IMR-90 (cell line): ENCODE measurements around the gene ACYP1. TPM values are rescaled to one million over a fixed set of nuclear protein-coding genes. Genes with fewer than 3 reads are reported as not detected.

Source experiments
- ATAC-seq: fragments of 200-7000 bp; cut with Tn5 transposase; 2 replicates; pipeline ENCODE4 v1.9.1; 2020; ENCODE audit warnings: low read depth, mild to moderate bottlenecking, moderate library complexity
- BruUV-seq: library from RNA; stranded (reverse); fragments of 400-500 nt; replicated peaks from 2 replicates; lab custom pipeline; 2021; lab: Mats Ljungman, UMichigan
- CTCF ChIA-PET: fragments of 300-600 bp; formaldehyde crosslinking; extraction: SDS; loops from one replicate; lab custom pipeline; 2021; ENCODE audit warnings: antibody characterized with exemption; lab: Yijun Ruan, JAX
- POLR2A ChIA-PET: fragments of 300-600 bp; sonication (Branson Sonifier 250); formaldehyde crosslinking; loops from one replicate; lab custom pipeline; 2022; ENCODE audit warnings: antibody characterized with exemption; ENCODE audit not compliant: unreplicated experiment; lab: Charles Lee
- DNase-seq: peaks from one replicate; pipeline ENCODE4 v3.0.0; 2013
- H2AFZ ChIP-seq: replicated peaks from 2 replicates; pipeline ENCODE3; 2013; ENCODE audit warnings: low read length, mild to moderate bottlenecking; ENCODE audit not compliant: poor library complexity
- H2AK5ac ChIP-seq: 2 replicates; pipeline ENCODE4 v1.6.1; 2013; ENCODE audit warnings: low read depth, low read length, inconsistent platforms
- H2AK9ac ChIP-seq: replicated peaks from 2 replicates; pipeline ENCODE3; 2013; ENCODE audit warnings: mild to moderate bottlenecking, low read depth, low read length, moderate library complexity; ENCODE audit not compliant: poor library complexity
- H2BK120ac ChIP-seq: 2 replicates; pipeline ENCODE4 v1.6.1; 2013; ENCODE audit warnings: low read depth, low read length, inconsistent platforms
- H2BK15ac ChIP-seq: 3 replicates; pipeline ENCODE4 v1.6.1; 2013; ENCODE audit warnings: low read depth, low read length, inconsistent platforms
- H2BK20ac ChIP-seq: 2 replicates; pipeline ENCODE4 v1.6.1; 2013; ENCODE audit warnings: low read depth, mild to moderate bottlenecking, inconsistent platforms, low read length, moderate library complexity
- H2BK5ac ChIP-seq: 2 replicates; pipeline ENCODE4 v1.6.1; 2013; ENCODE audit warnings: mild to moderate bottlenecking, low read depth, low read length, inconsistent platforms; ENCODE audit not compliant: poor library complexity, severe bottlenecking
- H3K14ac ChIP-seq: replicated peaks from 2 replicates; pipeline ENCODE4 v1.6.1; 2013; ENCODE audit warnings: low read depth, low read length, inconsistent platforms
- H3K18ac ChIP-seq: 2 replicates; pipeline ENCODE4 v1.6.1; 2013; ENCODE audit warnings: low read depth, low read length, control low read depth
- H3K23ac ChIP-seq: 2 replicates; pipeline ENCODE4 v1.6.1; 2013; ENCODE audit warnings: low read depth, low read length, inconsistent platforms
- H3K27ac ChIP-seq: 2 replicates; pipeline ENCODE4 v1.5.1; 2013; ENCODE audit warnings: mild to moderate bottlenecking, control low read depth, low read length; ENCODE audit not compliant: insufficient read depth
- H3K27me3 ChIP-seq: 2 replicates; pipeline ENCODE4 v1.6.1; 2013; ENCODE audit warnings: low read length; ENCODE audit not compliant: control insufficient read depth, insufficient read depth
- H3K36me3 ChIP-seq: 2 replicates; pipeline ENCODE4 v1.6.1; 2013; ENCODE audit warnings: low read length, mixed read lengths; ENCODE audit not compliant: control insufficient read depth, insufficient read depth
- H3K4ac ChIP-seq: 2 replicates; pipeline ENCODE4 v1.6.1; 2013; ENCODE audit warnings: low read depth, low read length, inconsistent platforms
- H3K4me1 ChIP-seq: 2 replicates; pipeline ENCODE4 v1.6.1; 2013; ENCODE audit warnings: low read length, mixed read lengths; ENCODE audit not compliant: control insufficient read depth, insufficient read depth
- H3K4me2 ChIP-seq: 2 replicates; pipeline ENCODE4 v1.6.1; 2013; ENCODE audit warnings: low read depth, mild to moderate bottlenecking, control low read depth, low read length, moderate library complexity
- H3K4me3 ChIP-seq: 2 replicates; pipeline ENCODE4 v1.5.1; 2013; ENCODE audit warnings: low read depth, mild to moderate bottlenecking, control low read depth, low read length, moderate library complexity; ENCODE audit not compliant: insufficient read depth
- H3K56ac ChIP-seq: 2 replicates; pipeline ENCODE4 v1.6.1; 2013; ENCODE audit warnings: low read length, inconsistent platforms; ENCODE audit not compliant: insufficient read depth; ENCODE audit errors: extremely low read depth
- H3K79me1 ChIP-seq, 2 experiments: 2 replicates each; pipeline ENCODE4 v1.6.1; 2013; ENCODE audit warnings: low read length in 2 of 2, inconsistent platforms in 1 of 2, low read depth in 1 of 2
- H3K9ac ChIP-seq: 2 replicates; pipeline ENCODE4 v1.6.1; 2013; ENCODE audit warnings: low read depth, low read length, control low read depth
- H3K9me1 ChIP-seq: 2 replicates; pipeline ENCODE4 v1.6.1; 2013; ENCODE audit warnings: low read length, inconsistent platforms; ENCODE audit not compliant: insufficient read depth
- H3K9me3 ChIP-seq: 2 replicates; pipeline ENCODE4 v1.6.1; 2013; ENCODE audit warnings: low read length; ENCODE audit not compliant: control insufficient read depth, insufficient read depth
- H4K20me1 ChIP-seq: 2 replicates; pipeline ENCODE4 v1.6.1; 2013; ENCODE audit warnings: low read length, inconsistent platforms; ENCODE audit not compliant: insufficient read depth
- H4K5ac ChIP-seq: 2 replicates; pipeline ENCODE4 v1.6.1; 2013; ENCODE audit warnings: mild to moderate bottlenecking, low read depth, low read length, control low read depth
- H4K8ac ChIP-seq, 2 experiments: 2 replicates each; pipeline ENCODE4 v1.6.1; 2013; ENCODE audit warnings: low read depth in 2 of 2, low read length in 2 of 2, control low read depth in 1 of 2, inconsistent platforms in 1 of 2
- H4K91ac ChIP-seq: 2 replicates; pipeline ENCODE4 v1.6.1; 2013; ENCODE audit warnings: low read depth, low read length, inconsistent platforms; ENCODE audit not compliant: insufficient read depth
- MAZ ChIP-seq: IDR thresholded peaks from 2 replicates; pipeline ENCODE4 v1.6.1; 2012; ENCODE audit warnings: low read depth, mild to moderate bottlenecking, low read length, improper control_type of control experiment, moderate library complexity, borderline replicate concordance
- POLR2A ChIP-seq: IDR thresholded peaks from 2 replicates; pipeline ENCODE4 v1.6.1; 2012; ENCODE audit warnings: mild to moderate bottlenecking, low read depth, low read length
- WGBS, 2 experiments: methylation state at CpG; one replicate each; pipeline versions ENCODE4 v1.1.5 to v1.1.7; 2013; ENCODE audit warnings: missing lambda C conversion rate in 2 of 2; ENCODE audit not compliant: insufficient read length in 1 of 2; ENCODE audit errors: extremely low coverage in 2 of 2; 5-methylcytosine and 5-hydroxymethylcytosine counted together
- dilution Hi-C: fragments of 300-500 bp; cut with HindIII; formaldehyde crosslinking; loops from one replicate; pipeline ENCODE4 v1.14.3; 2018; ENCODE audit warnings: low sequenced_read_pairs; ENCODE audit not compliant: unreplicated experiment
- in situ Hi-C: fragments of 300-500 bp; cut with MboI; formaldehyde crosslinking; loops from 3 replicates; pipeline ENCODE4 v1.14.3; 2019; ENCODE audit warnings: low sequenced_read_pairs, inconsistent platforms, mixed read lengths
- intact Hi-C: fragments of 100-400 bp; cut with micrococcal nuclease; formaldehyde crosslinking; loops from 2 replicates; pipeline ENCODE4 v1.10.0; 2022
- polyA plus RNA-seq, 3 experiments: library from polyadenylated mRNA; depleted of rRNA; stranded (reverse); fragments of >200 nt; gene quantifications; 2 replicates each; pipeline ENCODE4 v1.2.3, GENCODE V29; 2012; ENCODE audit warnings: low replicate concordance in 1 of 3
- total RNA-seq: library from RNA; depleted of rRNA; stranded (reverse); fragments of >200 nt; gene quantifications from 2 replicates; pipeline ENCODE4 v1.2.3, GENCODE V29; 2012
- TF ChIP-seq, protein P1 (sequence below): conservative IDR thresholded peaks from 2 replicates; pipeline ENCODE4 v1.5.1; 2012; ENCODE audit warnings: mild to moderate bottlenecking, low read depth, low read length, improper control_type of control experiment

The ACYP1 gene
- total and polyA plus RNA-seq, 2 of the 4 experiments (the other 2 are of a cell fraction) = 4.1 to 24.0 TPM

GRCh38 chr14:75049136-75049535 is 14.7 kb downstream of the ACYP1 start:
- H3K27ac ChIP-seq = peak overlapping the region; percentile 45; the same call in 1 of the 2 replicates
- POLR2A ChIA-PET = no interaction called here
- H3K9ac ChIP-seq = no peak overlapping the region
- TF ChIP-seq POLR2A (no peak), MAZ (no peak)
- TF ChIP-seq, protein P1, sequence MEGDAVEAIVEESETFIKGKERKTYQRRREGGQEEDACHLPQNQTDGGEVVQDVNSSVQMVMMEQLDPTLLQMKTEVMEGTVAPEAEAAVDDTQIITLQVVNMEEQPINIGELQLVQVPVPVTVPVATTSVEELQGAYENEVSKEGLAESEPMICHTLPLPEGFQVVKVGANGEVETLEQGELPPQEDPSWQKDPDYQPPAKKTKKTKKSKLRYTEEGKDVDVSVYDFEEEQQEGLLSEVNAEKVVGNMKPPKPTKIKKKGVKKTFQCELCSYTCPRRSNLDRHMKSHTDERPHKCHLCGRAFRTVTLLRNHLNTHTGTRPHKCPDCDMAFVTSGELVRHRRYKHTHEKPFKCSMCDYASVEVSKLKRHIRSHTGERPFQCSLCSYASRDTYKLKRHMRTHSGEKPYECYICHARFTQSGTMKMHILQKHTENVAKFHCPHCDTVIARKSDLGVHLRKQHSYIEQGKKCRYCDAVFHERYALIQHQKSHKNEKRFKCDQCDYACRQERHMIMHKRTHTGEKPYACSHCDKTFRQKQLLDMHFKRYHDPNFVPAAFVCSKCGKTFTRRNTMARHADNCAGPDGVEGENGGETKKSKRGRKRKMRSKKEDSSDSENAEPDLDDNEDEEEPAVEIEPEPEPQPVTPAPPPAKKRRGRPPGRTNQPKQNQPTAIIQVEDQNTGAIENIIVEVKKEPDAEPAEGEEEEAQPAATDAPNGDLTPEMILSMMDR = no peak
- no peaks in the 10 kb centered on the region for H3K9me3 ChIP-seq
- H2BK20ac ChIP-seq = no peak overlapping the region
- WGBS, 2 experiments = 100% methylated on average over 5 of the region's 5 CpGs; no CpG with 5 or more reads in 1 of the 2 experiments
- CTCF ChIA-PET = no interaction called here
- H2BK120ac ChIP-seq = no peak overlapping the region
- H3K36me3 ChIP-seq = no peaks in the 10 kb centered on the region
- H3K23ac ChIP-seq = no peak overlapping the region
- intact Hi-C loops (no loop called here), in situ Hi-C loops (no loop called here), dilution Hi-C loops (no loop called here)
- no peak overlapping the region for H3K4me3 ChIP-seq
- no peaks in the 10 kb centered on the region for H4K20me1 ChIP-seq
- H4K91ac ChIP-seq = no peak overlapping the region
- H3K4me2 ChIP-seq = no peak overlapping the region; the same call in 1 of the 2 replicates
- H4K5ac ChIP-seq = peak overlapping the region; percentile 71; the same call in 1 of the 2 replicates
- H3K79me1 ChIP-seq = peaks cover 8 to 32% of the 10 kb centered on the region in 2 experiments; a peak in 3 of 4 replicates
- no peak overlapping the region for H4K8ac ChIP-seq
- H2AFZ ChIP-seq = no peak overlapping the region
- H3K14ac ChIP-seq = peak overlapping the region; percentile 29; the same call in 1 of the 2 replicates
- peak overlapping the region; percentile 32; the same call in 1 of the 3 replicates for H2BK15ac ChIP-seq
- H2AK9ac ChIP-seq = no peak overlapping the region
- H2AK5ac ChIP-seq = no peak overlapping the region
- H3K27me3 ChIP-seq = no peaks in the 10 kb centered on the region
- no peak overlapping the region for H3K56ac ChIP-seq
- H2BK5ac ChIP-seq = no peak overlapping the region
- H3K9me1 ChIP-seq = peaks cover 6% of the 10 kb centered on the region
- H3K18ac ChIP-seq = peak overlapping the region; percentile 79
- no TSS peak for BruUV-seq
- H3K4ac ChIP-seq = no peak overlapping the region
- no peak for ATAC-seq
- DNase-seq = no peak
- H3K4me1 ChIP-seq = peaks cover 12% of the 10 kb centered on the region
